ENCODE results near the gene SLC9C1. TPM values are rescaled to one million over a fixed set of nuclear protein-coding genes. Genes with fewer than 3 reads are reported as not detected.

The SLC9C1 gene
- total RNA-seq, 1 donor from 2014 or later: 1.0 TPM

DNA sequence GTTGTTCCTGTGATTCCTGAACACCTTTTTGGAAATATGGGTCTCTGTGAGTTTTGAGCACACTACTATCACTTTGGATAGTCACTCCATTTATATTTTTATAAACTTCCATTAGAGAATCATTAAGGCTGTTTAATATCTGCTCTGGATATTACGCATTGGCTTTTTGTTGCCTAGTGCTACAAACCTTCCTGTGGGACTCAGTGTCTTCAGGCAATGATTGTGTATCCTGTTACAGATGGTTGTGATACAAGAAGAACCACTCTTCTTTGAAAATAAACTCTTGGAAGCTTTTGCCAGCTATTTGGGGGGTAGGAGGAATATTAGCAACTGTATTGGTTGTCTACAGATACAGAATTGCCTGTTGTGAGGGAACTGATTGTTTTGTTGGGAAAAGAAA lies 176.6 kb downstream of the SLC9C1 start:
- H3K9me3 ChIP-seq (ENCODE audit: control insufficient read depth in 3 of 3, low read length in 3 of 3): no peaks in the 10 kb centered on the region
- no peak overlapping the region for H3K9ac ChIP-seq (ENCODE audit: low read depth in 1 of 3, low read length in 3 of 3)
- H3K4me1 ChIP-seq (ENCODE audit: control insufficient read depth in 3 of 3, insufficient read depth in 3 of 3, low read length in 3 of 3): no peaks in the 10 kb centered on the region
- H3K27ac ChIP-seq (ENCODE audit: low read depth, low read length): no peak overlapping the region
- H3K27me3 ChIP-seq (ENCODE audit: control insufficient read depth in 3 of 3, insufficient read depth in 3 of 3, low read length in 3 of 3): no peaks in the 10 kb centered on the region
- no peaks in the 10 kb centered on the region for H3K36me3 ChIP-seq (ENCODE audit: control insufficient read depth in 3 of 3, insufficient read depth in 3 of 3, low read length in 3 of 3)
- no peak overlapping the region for H3K4me3 ChIP-seq (ENCODE audit: low read length in 3 of 3)

DNA sequence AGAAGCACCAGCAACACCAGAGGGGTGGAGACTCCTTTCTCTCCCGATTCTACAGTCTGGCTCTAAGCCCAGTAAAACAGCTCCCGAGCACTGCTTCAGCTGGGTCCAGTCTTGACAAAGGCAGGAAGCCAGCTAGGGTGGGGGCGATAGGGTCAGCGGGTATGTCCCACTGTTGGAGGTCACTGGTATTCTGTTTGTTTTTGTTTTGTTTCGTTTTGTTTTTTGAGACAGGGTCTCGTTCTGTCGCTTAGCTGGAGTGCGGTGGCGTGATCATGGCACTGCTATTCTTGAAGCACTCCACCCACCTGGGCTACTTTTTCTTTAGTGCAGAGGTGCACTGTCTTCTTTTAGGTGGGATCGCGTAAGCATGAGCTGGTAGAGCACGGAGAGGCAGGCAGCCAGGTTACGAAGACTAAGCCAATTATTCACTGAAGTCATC lies 177.2 kb downstream of the SLC9C1 start:
- Histone ChIP-seq H3K27me3 (ENCODE audit: control insufficient read depth in 3 of 3, insufficient read depth in 3 of 3, low read length in 3 of 3) (no peaks in the 10 kb centered on the region), H3K4me1 (ENCODE audit: control insufficient read depth in 3 of 3, insufficient read depth in 3 of 3, low read length in 3 of 3) (no peaks in the 10 kb centered on the region), H3K4me3 (ENCODE audit: low read length in 3 of 3) (peak overlapping the region; percentile 4 to 59 (median 30)), H3K27ac (ENCODE audit: low read depth, low read length) (no peak overlapping the region), H3K36me3 (ENCODE audit: control insufficient read depth in 3 of 3, insufficient read depth in 3 of 3, low read length in 3 of 3) (no peaks in the 10 kb centered on the region), H3K9ac (ENCODE audit: low read depth in 1 of 3, low read length in 3 of 3) (no peak overlapping the region), H3K9me3 (ENCODE audit: control insufficient read depth in 3 of 3, low read length in 3 of 3) (no peaks in the 10 kb centered on the region)

DNA sequence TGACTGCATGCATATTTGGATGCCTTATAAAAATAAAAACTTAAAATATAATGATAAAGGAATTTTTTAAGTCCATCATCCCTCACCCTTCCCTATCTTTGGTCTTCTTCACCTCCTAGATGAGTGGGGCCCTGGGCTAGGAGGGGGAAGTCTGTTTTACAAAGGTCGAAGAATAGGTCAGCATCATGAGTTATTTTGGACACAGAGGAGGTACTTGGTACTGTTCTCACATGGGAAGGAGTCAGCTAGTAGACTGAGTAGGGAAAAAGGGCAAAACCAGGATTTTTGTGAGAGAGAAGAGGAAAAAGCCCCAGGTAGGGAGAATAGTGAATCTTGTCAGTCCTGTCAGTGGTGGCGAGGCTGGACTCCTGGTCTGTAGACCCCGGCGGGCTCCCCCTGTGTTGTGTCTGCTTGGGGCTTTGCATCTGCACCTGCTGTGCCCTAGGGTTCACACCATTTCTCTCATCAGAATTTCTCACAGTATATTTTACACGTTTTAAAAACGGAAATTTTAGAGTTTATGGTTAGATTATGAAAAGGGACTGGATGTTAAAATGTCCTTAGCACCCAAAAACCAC lies 178.1 kb downstream of the SLC9C1 start:
- Histone ChIP-seq H3K36me3 (ENCODE audit: control insufficient read depth in 3 of 3, insufficient read depth in 3 of 3, low read length in 3 of 3) (no peaks in the 10 kb centered on the region), H3K27ac (ENCODE audit: low read depth, low read length) (no peak overlapping the region), H3K9ac (ENCODE audit: low read depth in 1 of 3, low read length in 3 of 3) (no peak overlapping the region), H3K27me3 (ENCODE audit: control insufficient read depth in 3 of 3, insufficient read depth in 3 of 3, low read length in 3 of 3) (no peaks in the 10 kb centered on the region), H3K9me3 (ENCODE audit: control insufficient read depth in 3 of 3, low read length in 3 of 3) (no peaks in the 10 kb centered on the region), H3K4me3 (ENCODE audit: low read length in 3 of 3) (no peak overlapping the region), H3K4me1 (ENCODE audit: control insufficient read depth in 3 of 3, insufficient read depth in 3 of 3, low read length in 3 of 3) (no peaks in the 10 kb centered on the region)

DNA sequence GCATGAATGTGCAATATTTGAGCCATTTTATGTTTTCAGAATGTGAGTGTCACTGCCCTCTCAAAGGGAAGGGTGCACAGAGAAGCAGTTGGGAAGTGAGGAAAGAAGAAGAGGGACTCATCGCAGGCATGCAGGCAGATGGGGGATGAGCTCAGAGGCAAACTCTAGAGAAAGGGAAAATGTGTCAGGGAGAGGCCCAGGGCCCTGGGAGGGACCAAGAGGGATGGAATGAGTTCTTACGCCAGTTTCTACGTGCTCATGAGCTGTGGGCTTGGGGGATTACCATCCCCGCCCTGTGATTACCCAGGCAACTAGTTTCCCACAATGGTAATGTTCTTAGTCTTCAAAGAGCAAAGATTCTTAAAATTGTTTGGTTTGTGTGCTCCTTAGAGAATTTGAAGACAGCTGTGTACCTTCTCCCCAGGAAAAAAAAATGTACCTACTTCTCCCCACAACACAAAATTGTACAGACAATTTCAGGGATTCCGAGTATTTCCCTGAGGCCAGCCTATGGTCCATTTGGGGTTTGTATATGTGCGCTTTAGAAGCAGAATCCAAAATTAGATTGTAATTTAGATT lies 178.8 kb downstream of the SLC9C1 start:
- Histone ChIP-seq H3K4me1 (ENCODE audit: control insufficient read depth in 3 of 3, insufficient read depth in 3 of 3, low read length in 3 of 3) (no peaks in the 10 kb centered on the region), H3K9ac (ENCODE audit: low read depth in 1 of 3, low read length in 3 of 3) (no peak overlapping the region), H3K27ac (ENCODE audit: low read depth, low read length) (no peak overlapping the region), H3K9me3 (ENCODE audit: control insufficient read depth in 3 of 3, low read length in 3 of 3) (no peaks in the 10 kb centered on the region), H3K4me3 (ENCODE audit: low read length in 3 of 3) (no peak overlapping the region), H3K36me3 (ENCODE audit: control insufficient read depth in 3 of 3, insufficient read depth in 3 of 3, low read length in 3 of 3) (no peaks in the 10 kb centered on the region), H3K27me3 (ENCODE audit: control insufficient read depth in 3 of 3, insufficient read depth in 3 of 3, low read length in 3 of 3) (no peaks in the 10 kb centered on the region)

DNA sequence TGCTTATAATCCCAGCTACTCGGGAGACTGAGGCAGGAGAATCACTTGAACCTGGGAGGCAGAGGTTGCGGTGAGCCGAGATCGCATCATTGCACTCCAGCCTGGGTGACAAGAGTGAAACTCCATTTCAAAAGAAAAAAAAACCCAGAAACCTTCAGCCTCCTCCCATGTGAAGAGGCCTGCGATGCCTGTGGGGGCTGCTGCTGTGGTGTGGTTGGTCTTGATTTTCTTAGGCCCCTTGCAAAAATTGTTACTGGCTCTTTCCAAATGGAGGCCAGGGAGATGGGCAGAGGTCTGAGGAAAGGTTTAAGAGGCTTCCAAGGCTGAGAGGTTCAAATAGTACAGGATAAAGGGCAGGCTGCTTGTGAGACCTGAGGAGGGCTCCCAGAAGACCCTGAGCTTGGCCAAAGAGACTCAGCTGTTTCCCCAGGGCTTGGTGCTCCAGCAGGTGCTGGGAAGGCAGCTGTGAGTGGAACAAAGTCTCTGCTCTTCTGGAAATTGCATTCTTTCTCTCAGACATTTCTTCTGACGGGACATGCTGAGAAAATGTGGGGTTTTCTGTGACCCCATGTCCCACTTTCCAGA lies 179.3 kb downstream of the SLC9C1 start:
- H3K27me3 ChIP-seq (ENCODE audit: control insufficient read depth in 3 of 3, insufficient read depth in 3 of 3, low read length in 3 of 3): no peaks in the 10 kb centered on the region
- no peak overlapping the region for H3K27ac ChIP-seq (ENCODE audit: low read depth, low read length)
- no peaks in the 10 kb centered on the region for H3K9me3 ChIP-seq (ENCODE audit: control insufficient read depth in 3 of 3, low read length in 3 of 3)
- H3K36me3 ChIP-seq (ENCODE audit: control insufficient read depth in 3 of 3, insufficient read depth in 3 of 3, low read length in 3 of 3): no peaks in the 10 kb centered on the region
- H3K4me3 ChIP-seq (ENCODE audit: low read length in 3 of 3): no peak overlapping the region
- no peak overlapping the region for H3K9ac ChIP-seq (ENCODE audit: low read depth in 1 of 3, low read length in 3 of 3)
- H3K4me1 ChIP-seq (ENCODE audit: control insufficient read depth in 3 of 3, insufficient read depth in 3 of 3, low read length in 3 of 3): no peaks in the 10 kb centered on the region

DNA sequence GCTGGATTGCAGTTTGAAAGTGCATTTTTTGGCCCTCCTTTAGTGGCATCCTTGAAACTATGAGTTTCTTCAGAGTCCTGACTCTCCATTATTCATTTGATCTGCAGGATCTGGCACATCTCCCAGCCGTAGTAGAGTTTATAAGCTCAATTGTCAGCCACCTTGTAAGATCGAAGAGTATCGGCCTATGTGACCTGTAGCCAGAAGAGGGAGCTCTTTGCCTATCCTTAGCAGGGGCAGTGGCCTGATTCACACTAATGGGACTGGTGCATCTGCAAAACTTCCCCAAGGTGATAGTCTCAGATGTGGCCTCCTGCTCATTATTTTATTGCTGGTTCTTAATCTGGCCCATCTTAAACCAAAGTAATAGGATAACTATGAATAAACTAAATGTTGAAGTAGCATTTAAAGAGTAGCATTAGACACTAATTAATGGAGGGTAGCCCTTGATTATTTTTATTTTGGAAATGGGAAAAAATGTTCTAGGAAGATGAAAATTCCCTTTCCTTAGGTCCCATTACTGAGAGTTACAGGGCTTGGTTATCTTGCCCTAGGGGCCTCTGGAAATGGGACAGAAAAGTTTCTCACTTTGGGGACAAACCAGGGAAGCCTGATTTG lies 182.1 kb downstream of the SLC9C1 start:
- H3K9me3 ChIP-seq (ENCODE audit: control insufficient read depth in 3 of 3, low read length in 3 of 3): no peaks in the 10 kb centered on the region
- H3K4me1 ChIP-seq (ENCODE audit: control insufficient read depth in 3 of 3, insufficient read depth in 3 of 3, low read length in 3 of 3): no peaks in the 10 kb centered on the region
- no peak overlapping the region for H3K27ac ChIP-seq (ENCODE audit: low read depth, low read length)
- H3K4me3 ChIP-seq (ENCODE audit: low read length in 3 of 3): no peak overlapping the region
- no peaks in the 10 kb centered on the region for H3K36me3 ChIP-seq (ENCODE audit: control insufficient read depth in 3 of 3, insufficient read depth in 3 of 3, low read length in 3 of 3)
- H3K9ac ChIP-seq (ENCODE audit: low read depth in 1 of 3, low read length in 3 of 3): no peak overlapping the region
- H3K27me3 ChIP-seq (ENCODE audit: control insufficient read depth in 3 of 3, insufficient read depth in 3 of 3, low read length in 3 of 3): no peaks in the 10 kb centered on the region

DNA sequence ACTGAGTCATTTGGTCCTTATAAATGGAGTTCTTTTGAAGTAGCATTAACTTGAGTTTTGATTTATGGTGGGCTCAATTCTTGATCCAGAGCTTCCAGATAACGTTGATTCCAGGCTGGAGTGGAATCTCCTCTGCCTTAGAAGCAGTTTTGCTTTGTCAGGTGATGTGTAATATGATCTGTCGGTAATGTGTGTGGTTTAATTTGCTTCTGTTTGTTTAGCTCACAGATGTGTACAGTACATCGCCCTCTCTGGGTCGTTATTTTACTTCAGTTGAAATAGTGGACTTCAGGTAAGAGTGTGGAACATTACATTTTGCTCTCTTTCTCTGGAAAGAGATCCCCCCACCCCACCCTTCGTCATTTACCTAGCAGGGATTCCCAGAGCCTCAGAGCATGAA lies 184.7 kb downstream of the SLC9C1 start:
- Histone ChIP-seq H3K27me3 (ENCODE audit: control insufficient read depth in 3 of 3, insufficient read depth in 3 of 3, low read length in 3 of 3) (no peaks in the 10 kb centered on the region), H3K27ac (ENCODE audit: low read depth, low read length) (no peak overlapping the region), H3K36me3 (ENCODE audit: control insufficient read depth in 3 of 3, insufficient read depth in 3 of 3, low read length in 3 of 3) (no peaks in the 10 kb centered on the region), H3K9me3 (ENCODE audit: control insufficient read depth in 3 of 3, low read length in 3 of 3) (no peaks in the 10 kb centered on the region), H3K4me3 (ENCODE audit: low read length in 3 of 3) (no peak overlapping the region), H3K4me1 (ENCODE audit: control insufficient read depth in 3 of 3, insufficient read depth in 3 of 3, low read length in 3 of 3) (no peaks in the 10 kb centered on the region), H3K9ac (ENCODE audit: low read depth in 1 of 3, low read length in 3 of 3) (no peak overlapping the region)

DNA sequence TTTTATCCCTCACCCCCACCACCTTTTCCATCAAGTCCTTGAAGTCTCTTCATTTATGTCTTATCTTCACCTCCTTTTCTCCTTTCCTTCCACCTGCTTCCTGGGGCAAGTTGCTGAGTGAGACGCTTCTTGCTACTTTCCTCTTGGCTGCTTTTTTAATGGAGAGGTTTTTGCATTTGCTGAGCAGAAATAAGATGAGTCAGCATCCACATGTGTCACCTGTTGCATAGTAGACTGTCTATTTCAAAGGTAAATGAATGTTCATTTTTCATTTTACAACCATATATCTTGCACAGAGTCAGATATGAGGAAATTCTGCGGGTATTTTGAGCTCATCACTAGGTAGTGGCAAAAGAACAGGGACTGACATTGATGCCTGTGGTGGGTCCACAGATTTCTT lies 189.2 kb downstream of the SLC9C1 start:
- Histone ChIP-seq H3K9ac (ENCODE audit: low read depth in 1 of 3, low read length in 3 of 3) (no peak overlapping the region), H3K27me3 (ENCODE audit: control insufficient read depth in 3 of 3, insufficient read depth in 3 of 3, low read length in 3 of 3) (no peaks in the 10 kb centered on the region), H3K4me3 (ENCODE audit: low read length in 3 of 3) (no peak overlapping the region), H3K9me3 (ENCODE audit: control insufficient read depth in 3 of 3, low read length in 3 of 3) (no peaks in the 10 kb centered on the region), H3K4me1 (ENCODE audit: control insufficient read depth in 3 of 3, insufficient read depth in 3 of 3, low read length in 3 of 3) (no peaks in the 10 kb centered on the region), H3K27ac (ENCODE audit: low read depth, low read length) (no peak overlapping the region), H3K36me3 (ENCODE audit: control insufficient read depth in 3 of 3, insufficient read depth in 3 of 3, low read length in 3 of 3) (no peaks in the 10 kb centered on the region)

DNA sequence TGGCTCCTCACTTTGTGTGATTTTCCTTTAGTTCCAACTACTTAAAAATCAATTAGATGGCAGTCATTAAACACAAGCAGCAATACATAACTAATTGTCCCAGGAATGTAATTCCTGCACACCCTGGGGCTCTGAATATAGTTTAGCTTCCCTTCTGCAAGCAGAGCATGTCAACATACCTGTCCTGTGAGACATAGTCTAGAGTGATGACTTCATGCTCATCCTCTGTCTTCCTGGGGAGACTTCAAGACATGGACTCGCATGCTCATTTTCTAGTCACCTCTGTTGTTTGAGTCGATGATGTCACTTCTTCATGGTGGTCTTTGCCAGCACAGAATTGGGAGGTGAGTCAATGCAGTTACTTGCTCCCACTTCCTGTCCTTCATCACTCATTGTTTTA lies 192.1 kb downstream of the SLC9C1 start:
- H3K4me3 ChIP-seq (ENCODE audit: low read length in 3 of 3): no peak overlapping the region
- no peak overlapping the region for H3K27ac ChIP-seq (ENCODE audit: low read depth, low read length)
- H3K36me3 ChIP-seq (ENCODE audit: control insufficient read depth in 3 of 3, insufficient read depth in 3 of 3, low read length in 3 of 3): no peaks in the 10 kb centered on the region
- H3K9me3 ChIP-seq (ENCODE audit: control insufficient read depth in 3 of 3, low read length in 3 of 3): no peaks in the 10 kb centered on the region
- H3K9ac ChIP-seq (ENCODE audit: low read depth in 1 of 3, low read length in 3 of 3): no peak overlapping the region
- no peaks in the 10 kb centered on the region for H3K4me1 ChIP-seq (ENCODE audit: control insufficient read depth in 3 of 3, insufficient read depth in 3 of 3, low read length in 3 of 3)
- H3K27me3 ChIP-seq (ENCODE audit: control insufficient read depth in 3 of 3, insufficient read depth in 3 of 3, low read length in 3 of 3): no peaks in the 10 kb centered on the region

DNA sequence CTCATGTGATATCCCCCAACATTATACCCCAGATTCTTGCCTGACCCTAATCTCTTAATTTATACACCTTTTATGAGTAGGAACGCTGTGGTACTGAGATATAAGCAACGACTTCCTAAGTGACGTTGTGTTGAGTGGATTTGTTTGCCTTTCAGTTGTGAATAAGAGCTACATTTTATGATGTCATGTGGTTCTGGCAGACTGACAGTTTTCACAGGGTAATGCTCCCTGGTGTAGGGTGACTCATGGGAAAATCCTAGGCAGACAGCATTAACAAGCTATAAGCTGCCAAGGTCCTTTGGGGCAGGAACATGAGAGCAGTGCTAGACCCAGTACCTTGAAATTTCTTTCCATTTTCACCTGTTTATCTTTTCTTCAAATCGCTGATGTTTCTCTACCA lies 196.6 kb downstream of the SLC9C1 start:
- no peak overlapping the region for H3K9ac ChIP-seq (ENCODE audit: low read depth in 1 of 3, low read length in 3 of 3)
- no peaks in the 10 kb centered on the region for H3K36me3 ChIP-seq (ENCODE audit: control insufficient read depth in 3 of 3, insufficient read depth in 3 of 3, low read length in 3 of 3)
- H3K27me3 ChIP-seq (ENCODE audit: control insufficient read depth in 3 of 3, insufficient read depth in 3 of 3, low read length in 3 of 3): no peaks in the 10 kb centered on the region
- H3K4me1 ChIP-seq (ENCODE audit: control insufficient read depth in 3 of 3, insufficient read depth in 3 of 3, low read length in 3 of 3): peaks cover 0 to 6% (median 0%) of the 10 kb centered on the region in 3 donors
- no peaks in the 10 kb centered on the region for H3K9me3 ChIP-seq (ENCODE audit: control insufficient read depth in 3 of 3, low read length in 3 of 3)
- H3K4me3 ChIP-seq (ENCODE audit: low read length in 3 of 3): no peak overlapping the region
- no peak overlapping the region for H3K27ac ChIP-seq (ENCODE audit: low read depth, low read length)

All from skeletal muscle tissue (tissue), 4 donors.